MCF 10A (cell line): ENCODE measurements around the gene TAS2R5. TPM values are rescaled to one million over a fixed set of nuclear protein-coding genes. Genes with fewer than 3 reads are reported as not detected.
"Not testable (repeated sequence)": the region's sequence is repeated elsewhere in the genome, so short reads cannot be mapped to it uniquely, and the experiment has no call there.

Experiments used
- BruUV-seq: library from RNA; stranded (reverse); fragments of 400-500 nt; replicated peaks from 2 replicates; lab custom pipeline; 2021; lab: Mats Ljungman, UMichigan
- CTCF ChIA-PET: fragments of 300-600 bp; sonication (Branson Sonifier 250); formaldehyde crosslinking; extraction: SDS; loops from one replicate; lab custom pipeline; 2021; ENCODE audit warnings: antibody characterized with exemption, inconsistent platforms; lab: Yijun Ruan, JAX
- POLR2A ChIA-PET: fragments of 300-600, 350-650 bp; sonication (Branson Sonifier 250); formaldehyde crosslinking; extraction: SDS; loops from one replicate; lab custom pipeline; 2020; ENCODE audit warnings: antibody characterized with exemption, inconsistent platforms; lab: Yijun Ruan, JAX
- DNase-seq: peaks from one replicate; pipeline ENCODE4 v3.0.0-alpha.2; 2018; ENCODE audit not compliant: unreplicated experiment
- H3K27ac Mint-ChIP-seq: one replicate; pipeline ENCODE4 v1.8.0; 2022; ENCODE audit warnings: mild to moderate bottlenecking, low read depth, mixed read lengths; ENCODE audit not compliant: unreplicated experiment
- H3K27me3 Mint-ChIP-seq: one replicate; pipeline ENCODE4 v1.8.0; 2022; ENCODE audit warnings: mixed read lengths; ENCODE audit not compliant: insufficient read depth, unreplicated experiment
- H3K36me3 Mint-ChIP-seq: one replicate; pipeline ENCODE4 v1.8.0; 2022; ENCODE audit warnings: mild to moderate bottlenecking, moderate library complexity, mixed read lengths; ENCODE audit not compliant: insufficient read depth, unreplicated experiment
- H3K4me1 Mint-ChIP-seq: one replicate; pipeline ENCODE4 v1.8.0; 2022; ENCODE audit warnings: mixed read lengths; ENCODE audit not compliant: insufficient read depth, unreplicated experiment
- H3K4me3 Mint-ChIP-seq: one replicate; pipeline ENCODE4 v1.8.0; 2022; ENCODE audit warnings: mild to moderate bottlenecking, moderate library complexity, mixed read lengths; ENCODE audit not compliant: unreplicated experiment
- H3K9me3 Mint-ChIP-seq: one replicate; pipeline ENCODE4 v1.8.0; 2022; ENCODE audit warnings: mixed read lengths; ENCODE audit not compliant: unreplicated experiment
- CTCF ChIP-seq: fragments of 200-600 bp; IDR thresholded peaks from one replicate; pipeline ENCODE4 v1.8.0; 2022; ENCODE audit warnings: antibody characterized with exemption, mild to moderate bottlenecking; ENCODE audit not compliant: unreplicated experiment
- intact Hi-C: fragments of 100-400 bp; cut with micrococcal nuclease; formaldehyde crosslinking; loops from 2 replicates; pipeline ENCODE4 v1.14.1; 2022
- total RNA-seq: library from RNA; stranded (reverse); gene quantifications from 2 replicates; pipeline ENCODE4 v1.2.3, GENCODE V29; 2022

TAS2R5 gene
- total RNA-seq, 1 experiment from 2014 or later = 3.7 TPM

GRCh38 chr7:141820067-141820466, 30.1 kb downstream of the TAS2R5 start:
- Mint-ChIP-seq H3K27ac (no peak overlapping the region), H3K4me3 (no peak overlapping the region), H3K4me1 (no peaks in the 10 kb centered on the region), H3K9me3 (peaks cover 22% of the 10 kb centered on the region), H3K27me3 (no peaks in the 10 kb centered on the region), H3K36me3 (no peaks in the 10 kb centered on the region)
- TF ChIP-seq CTCF = no peak
- no peak for DNase-seq
- ChIA-PET CTCF (no interaction called here), POLR2A (no interaction called here)
- no TSS peak for BruUV-seq
- intact Hi-C loops = no loop called here

GRCh38 chr7:141822432-141822831, 32.4 kb downstream of the TAS2R5 start:
- H3K36me3 Mint-ChIP-seq, POLR2A ChIA-PET, H3K4me1 Mint-ChIP-seq, intact Hi-C loops, DNase-seq, H3K27me3 Mint-ChIP-seq, H3K4me3 Mint-ChIP-seq, H3K27ac Mint-ChIP-seq, BruUV-seq: not testable (repeated sequence)
- CTCF ChIA-PET = interaction anchor here (1.5 kb wide), 1 partner anchor 37 kb away, joined by 4 read pairs; no protein-coding TSS in a partner anchor
- H3K9me3 Mint-ChIP-seq = peaks cover 22% of the 10 kb centered on the region

GRCh38 chr7:141837683-141838082, 47.7 kb downstream of the TAS2R5 start:
- CTCF ChIA-PET = interaction anchor here (0.5 kb wide), 1 partner anchor 926 kb away, joined by 4 read pairs; no protein-coding TSS in a partner anchor
- Mint-ChIP-seq H3K36me3 (no peaks in the 10 kb centered on the region), H3K4me1 (no peaks in the 10 kb centered on the region), H3K27me3 (no peaks in the 10 kb centered on the region), H3K9me3 (no peaks in the 10 kb centered on the region), H3K27ac (no peak overlapping the region), H3K4me3 (no peak overlapping the region)
- POLR2A ChIA-PET = no interaction called here
- intact Hi-C loops = no loop called here
- no peak for DNase-seq
- BruUV-seq = no TSS peak
- TF ChIP-seq CTCF = no peak

GRCh38 chr7:141838581-141838980, 48.6 kb downstream of the TAS2R5 start:
- POLR2A ChIA-PET = no interaction called here
- CTCF ChIA-PET = no interaction called here
- no peak for DNase-seq
- Mint-ChIP-seq H3K4me3 (no peak overlapping the region), H3K36me3 (no peaks in the 10 kb centered on the region), H3K9me3 (no peaks in the 10 kb centered on the region), H3K27ac (no peak overlapping the region), H3K4me1 (no peaks in the 10 kb centered on the region), H3K27me3 (no peaks in the 10 kb centered on the region)
- no TSS peak for BruUV-seq
- intact Hi-C loops = no loop called here
- TF ChIP-seq CTCF = no peak

GRCh38 chr7:141839256-141839655, 49.2 kb downstream of the TAS2R5 start:
- ChIA-PET POLR2A (no interaction called here), CTCF (interaction anchor here (0.6 kb wide), 1 partner anchor 30 kb away, joined by 3 read pairs; no protein-coding TSS in a partner anchor)
- intact Hi-C loops = no loop called here
- no peaks in the 10 kb centered on the region for H3K27me3 Mint-ChIP-seq
- H3K4me3 Mint-ChIP-seq = no peak overlapping the region
- no peak for DNase-seq
- H3K9me3 Mint-ChIP-seq = no peaks in the 10 kb centered on the region
- no peak for TF ChIP-seq CTCF
- H3K4me1 Mint-ChIP-seq = no peaks in the 10 kb centered on the region
- no TSS peak for BruUV-seq
- H3K27ac Mint-ChIP-seq = no peak overlapping the region
- no peaks in the 10 kb centered on the region for H3K36me3 Mint-ChIP-seq
